ENCODE data around the gene PKD2L2.
"Not testable (repeated sequence)": the region's sequence is repeated elsewhere in the genome, so short reads cannot be mapped to it uniquely, and the experiment has no call there.

Gene PKD2L2

DNA sequence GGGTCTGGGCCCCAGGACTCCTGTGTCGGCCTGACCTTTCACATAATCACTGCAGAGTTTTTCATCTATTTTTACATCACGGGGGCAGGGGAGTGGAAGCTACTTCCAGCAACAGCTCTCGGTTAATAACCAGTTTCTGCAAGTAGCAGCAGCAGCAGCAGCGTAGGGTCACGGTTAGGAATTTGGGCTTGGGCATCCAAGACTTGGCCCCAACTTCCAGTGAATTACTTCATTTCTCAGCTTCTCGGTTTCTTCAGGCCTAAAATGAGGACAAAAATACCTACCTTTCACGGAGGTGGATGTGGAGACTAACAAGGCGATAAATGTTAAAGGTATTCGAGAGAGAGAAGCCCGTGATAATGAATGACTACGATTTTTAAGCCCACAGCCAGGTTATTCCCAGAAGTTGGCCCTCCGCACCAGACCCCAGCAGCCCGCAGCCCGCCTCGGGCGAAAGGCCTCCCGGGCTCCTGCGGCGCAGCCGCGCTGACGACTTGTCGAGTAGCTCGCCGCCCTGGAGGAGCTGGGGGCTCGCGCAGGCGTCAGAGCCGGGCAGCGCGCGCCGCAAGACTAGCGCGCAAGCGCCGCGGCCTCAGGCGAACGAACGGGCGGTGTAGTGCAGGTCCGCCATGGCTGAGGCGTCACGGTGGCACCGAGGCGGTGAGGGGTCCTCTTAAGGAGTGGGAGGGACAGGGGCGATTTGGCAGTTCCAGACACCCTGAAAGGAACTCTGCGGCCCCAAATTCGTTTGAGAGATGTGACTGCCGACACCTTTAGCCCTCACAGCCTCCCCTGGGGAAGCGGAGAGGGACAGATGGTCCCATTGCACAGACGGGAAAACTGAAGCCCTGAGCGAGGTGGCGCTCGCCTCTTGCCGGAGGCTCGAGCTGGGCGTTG lies at the start of gene PKD2L2:
TSS of gene PKD2L2 (plus strand) at position 595 of the 897 bp plus-strand sequence. CDS start at position 630, 35 bp downstream.
- DNase-seq, result peak; percentile 81 to 82

DNA sequence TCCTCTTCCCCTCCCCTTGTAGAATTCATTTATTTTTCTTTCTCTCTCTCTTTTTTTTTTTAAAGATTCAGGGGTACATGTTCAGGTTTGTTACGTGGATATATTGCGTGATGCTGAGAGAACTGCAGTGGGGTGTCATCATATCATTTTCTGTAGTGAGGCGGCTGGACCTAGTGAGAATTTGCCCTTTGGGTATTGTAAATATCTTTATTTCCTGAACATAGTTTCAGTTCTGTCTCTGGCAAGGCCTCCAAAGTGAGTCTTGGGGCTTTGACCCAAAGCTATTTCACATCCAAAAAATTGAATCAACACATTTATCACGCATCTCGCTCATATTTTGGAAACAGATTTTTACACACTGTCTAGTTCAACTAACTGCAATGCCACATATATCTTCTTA lies 47.0 kb upstream of the PKD2L2 start:
- no peak for DNase-seq

DNA sequence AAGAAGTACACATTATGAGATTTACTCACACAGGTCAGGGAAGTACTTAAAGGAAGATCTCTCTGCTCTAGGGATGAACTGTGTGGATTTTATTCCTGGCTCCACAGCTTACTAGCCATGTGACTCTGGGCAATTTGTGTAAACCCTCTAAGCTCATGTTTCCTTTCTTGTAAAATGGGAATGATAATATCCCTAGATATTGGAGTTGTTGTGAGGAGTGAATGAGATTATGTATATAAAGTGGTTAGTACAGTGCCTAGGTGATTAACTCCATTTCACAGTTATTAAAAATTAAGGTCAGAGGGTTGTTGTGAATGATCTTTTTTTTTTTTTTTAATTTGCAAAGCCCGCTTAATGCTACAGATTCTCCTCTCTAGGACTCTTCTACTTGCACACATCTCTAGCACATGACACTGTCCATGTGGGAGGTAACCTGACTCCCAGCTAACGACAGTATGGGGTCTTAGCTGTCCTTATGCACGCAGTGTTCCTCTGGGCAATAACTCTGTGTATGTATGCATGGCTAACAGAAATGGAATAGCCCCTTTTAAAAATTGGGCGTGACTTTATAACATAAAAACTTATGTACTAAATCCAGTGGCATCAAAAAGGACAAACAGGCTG lies 45.5 kb upstream of the PKD2L2 start:
- no peak for DNase-seq

DNA sequence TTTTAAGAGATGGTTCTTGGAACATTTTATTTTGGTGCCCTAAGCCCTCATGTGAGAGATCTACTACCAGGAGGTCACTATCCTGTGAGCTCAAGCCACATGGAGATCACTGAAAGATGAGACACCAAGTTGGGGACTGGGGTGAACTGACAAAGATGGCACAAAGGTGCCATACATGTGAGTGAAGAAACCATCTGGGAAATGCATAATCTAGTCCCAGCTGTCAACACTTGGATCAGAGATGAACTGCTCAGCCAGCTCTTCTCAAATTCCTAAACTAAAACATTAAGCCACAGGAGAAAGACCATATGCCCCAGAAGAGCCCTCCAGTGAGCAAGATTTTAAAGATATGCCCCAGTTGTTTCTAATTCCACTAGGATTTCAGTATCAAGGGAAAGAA lies 43.8 kb upstream of the PKD2L2 start:
- no peak for DNase-seq

GRCh38 chr5:137847687-137848086 lies 41.6 kb upstream of the PKD2L2 start:
- DNase-seq, result no peak

GRCh38 chr5:137853165-137853564 lies 36.1 kb upstream of the PKD2L2 start:
- DNase-seq, result not testable (repeated sequence)

- DNase-seq, result no peak
These were observed 33.1 kb upstream of the PKD2L2 start for GRCh38 chr5:137856201-137856600.

- DNase-seq, result no peak
These were observed 32.1 kb upstream of the PKD2L2 start for GRCh38 chr5:137856916-137857862.

- DNase-seq, result peak; percentile 72 to 78
These were observed 30.9 kb upstream of the PKD2L2 start for GRCh38 chr5:137858223-137858916.

DNA sequence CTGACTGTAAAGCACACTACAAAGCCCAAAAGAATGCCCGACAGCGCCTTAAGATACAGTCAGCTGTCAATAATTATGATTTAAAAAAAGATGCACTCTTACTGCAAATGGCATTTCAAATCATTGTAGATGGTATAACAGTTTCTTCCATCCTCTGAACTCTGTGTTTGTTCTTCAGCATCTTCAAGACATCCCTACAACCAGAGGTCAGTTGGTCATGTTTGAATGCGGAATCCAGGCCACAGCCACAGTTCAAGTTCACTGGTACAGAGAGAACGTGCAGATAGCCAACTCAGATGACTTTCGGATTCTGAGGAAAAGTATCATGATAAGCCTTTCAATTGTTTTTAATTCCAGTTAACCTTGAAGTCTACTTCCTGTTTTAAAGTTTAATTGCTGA lies 30.3 kb upstream of the PKD2L2 start:
- no peak for DNase-seq

- DNase-seq, result no peak
These were observed 27.0 kb upstream of the PKD2L2 start for GRCh38 chr5:137862251-137862650.

DNA sequence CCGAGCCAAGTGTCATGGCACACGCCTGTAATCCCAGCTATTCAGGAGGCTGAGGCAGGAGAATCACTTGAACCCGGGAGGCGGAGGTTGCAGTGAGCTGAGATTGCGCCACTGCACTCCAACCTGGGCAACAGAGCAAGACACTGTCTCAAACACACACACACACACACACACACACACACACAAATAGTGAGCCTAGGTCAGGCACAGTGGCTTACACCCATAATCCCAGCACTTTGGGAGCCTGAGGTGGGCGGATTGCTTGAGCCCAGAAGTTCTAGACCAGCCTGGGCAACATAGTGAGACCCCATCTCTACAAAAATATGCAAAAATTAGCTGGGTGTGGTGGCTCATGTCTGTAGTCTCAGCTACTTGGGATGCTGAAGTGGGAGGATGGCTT lies 25.6 kb upstream of the PKD2L2 start:
- DNase-seq, result not testable (repeated sequence)

GRCh38 chr5:137866541-137867388 lies 22.5 kb upstream of the PKD2L2 start:
- DNase-seq, result no peak

- no peak for DNase-seq
These were observed 21.6 kb upstream of the PKD2L2 start, which contains the start of gene MYOT for GRCh38 chr5:137867664-137868063. Gene MYOT (plus strand): TSS chr5:137867860. CDS start chr5:137870652, 2,792 bp downstream.

DNA sequence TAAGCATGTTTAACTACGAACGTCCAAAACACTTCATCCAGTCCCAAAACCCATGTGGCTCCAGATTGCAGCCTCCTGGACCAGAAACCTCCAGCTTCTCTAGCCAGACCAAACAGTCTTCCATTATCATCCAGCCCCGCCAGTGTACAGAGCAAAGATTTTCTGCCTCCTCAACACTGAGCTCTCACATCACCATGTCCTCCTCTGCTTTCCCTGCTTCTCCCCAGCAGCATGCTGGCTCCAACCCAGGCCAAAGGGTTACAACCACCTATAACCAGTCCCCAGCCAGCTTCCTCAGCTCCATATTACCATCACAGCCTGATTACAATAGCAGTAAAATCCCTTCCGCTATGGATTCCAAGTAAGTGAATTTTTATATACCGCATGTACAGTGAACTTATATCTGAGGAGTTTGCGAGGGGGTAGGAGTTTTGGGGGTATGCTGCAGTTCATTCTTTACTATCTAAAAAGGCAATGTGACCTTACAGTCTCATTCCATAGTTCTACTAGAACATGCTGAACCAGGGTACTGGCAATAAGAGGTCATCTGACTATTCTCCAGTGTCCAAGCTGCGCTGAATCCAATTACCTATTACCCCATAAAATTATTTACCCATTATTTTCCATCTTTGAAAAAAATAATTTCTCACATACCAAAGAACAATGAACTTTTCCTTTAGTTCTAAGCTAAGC lies 18.5 kb upstream of the PKD2L2 start:
- no peak for DNase-seq

DNA sequence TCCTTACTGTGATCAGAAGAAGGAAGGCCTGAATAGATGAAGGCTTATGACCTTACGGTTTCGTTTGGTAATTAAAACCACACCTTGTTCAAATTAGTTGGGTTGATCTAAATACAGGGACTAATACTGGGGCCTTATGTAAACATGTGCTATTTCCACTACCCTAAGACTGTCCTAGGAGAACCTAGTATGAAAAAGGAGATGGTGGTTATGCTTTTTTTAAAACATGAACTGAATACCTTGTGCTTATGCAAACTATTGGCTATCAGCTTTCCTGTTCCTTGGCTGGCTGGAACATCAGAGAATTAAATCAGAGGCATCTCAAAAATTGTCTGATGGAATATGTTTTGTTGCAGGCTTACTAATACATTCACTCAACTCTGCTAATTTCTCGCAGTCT lies 17.7 kb upstream of the PKD2L2 start:
- no peak for DNase-seq

DNA sequence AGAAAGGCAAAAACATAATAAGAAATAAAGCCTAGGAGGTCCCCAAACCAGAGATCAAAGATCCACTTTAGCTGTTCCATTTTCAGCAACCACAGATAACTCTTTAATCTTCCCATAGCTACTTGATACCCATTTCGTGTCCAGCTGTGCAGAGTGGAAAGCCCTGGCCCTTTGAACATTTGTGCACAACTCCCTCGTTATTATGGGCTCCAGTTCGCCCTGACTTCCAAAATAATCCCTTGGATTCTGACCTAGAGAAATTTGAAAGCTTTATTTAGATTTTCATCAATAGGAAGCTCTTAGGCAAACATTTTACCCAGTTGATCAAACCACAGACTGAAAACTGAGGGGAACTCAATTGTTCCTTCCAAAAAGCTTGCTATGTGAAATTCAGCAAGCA lies 16.8 kb upstream of the PKD2L2 start:
- DNase-seq, result no peak

- DNase-seq, result no peak
These were observed 13.2 kb upstream of the PKD2L2 start for GRCh38 chr5:137876101-137876500.

GRCh38 chr5:137880313-137880712 lies 8.9 kb upstream of the PKD2L2 start:
- no peak for DNase-seq

DNA sequence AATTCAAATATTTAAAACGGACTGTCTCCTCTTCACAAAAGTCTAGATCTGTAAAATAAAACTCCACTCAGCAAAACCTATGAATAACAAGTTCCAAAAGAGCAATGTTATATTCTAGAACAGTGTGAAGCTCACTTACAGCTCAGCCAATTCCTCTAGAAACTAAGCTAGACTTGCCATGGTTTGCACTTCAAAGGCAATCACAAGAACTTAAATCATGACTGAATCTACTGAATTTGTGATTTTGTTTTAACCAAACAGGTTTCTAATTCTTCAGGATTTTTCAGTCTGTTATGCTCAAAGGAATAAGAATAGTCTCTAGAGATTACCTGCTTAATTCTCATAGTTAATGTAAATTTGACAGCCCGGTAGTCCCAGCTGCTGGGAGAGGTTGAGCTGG lies 1.4 kb upstream of the PKD2L2 start:
- no peak for DNase-seq

GRCh38 chr5:137888466-137888862 lies 793 bp upstream of the PKD2L2 start:
- DNase-seq, result no peak

All from Kasumi-1 (cell line).